ENCODE results near the gene OR6M1. TPM values are rescaled to one million over a fixed set of nuclear protein-coding genes. Genes with fewer than 3 reads are reported as not detected.

OR6M1 gene
- polyA plus RNA-seq, 1 of the 3 experiments (the other 2 are of a cell fraction) = not detected

- Histone ChIP-seq H3K27me3 (ENCODE audit: insufficient read depth) (no peaks in the 10 kb centered on the region; the same call in 1 of the 2 replicates), H3F3A (replicated peaks; ENCODE audit: insufficient read depth) (no peaks in the 10 kb centered on the region), H3K4me3 (ENCODE audit: low read depth in 2 of 2, low read length in 1 of 2) (no peak overlapping the region), H2AFZ (ENCODE audit: low read depth) (no peak overlapping the region), H3K9me2 (no peaks in the 10 kb centered on the region), H3K79me2 (ENCODE audit: insufficient read depth) (no peaks in the 10 kb centered on the region), H3K36me3 (replicated peaks in 1 of 2; ENCODE audit: control insufficient read depth in 1 of 2, insufficient read depth in 2 of 2, low read length in 1 of 2) (no peaks in the 10 kb centered on the region), H4K20me1 (ENCODE audit: insufficient read depth) (no peaks in the 10 kb centered on the region), H3K9ac (no peak overlapping the region), H3K4me1 (ENCODE audit: control insufficient read depth in 1 of 2, insufficient read depth in 2 of 2, low read depth in 1 of 2, low read length in 1 of 2) (no peaks in the 10 kb centered on the region), H3K27ac (ENCODE audit: low read depth in 2 of 2, low read length in 1 of 2) (no peak overlapping the region), H3K4me2 (no peak overlapping the region), H3K9me3 (no peaks in the 10 kb centered on the region)
- WGBS (ENCODE audit: low lambda C conversion rate) = 14% methylated on average over 1 of the region's 1 CpG
- ChIA-PET POLR2A (no interaction called here), CTCF (interaction anchor here (0.8 kb wide), 1 partner anchor 63 kb away, joined by 3 read pairs; no protein-coding TSS in a partner anchor)
- no peak for DNase-seq
- no peak for TF ChIP-seq SIN3A (IDR thresholded peaks at IDR 0.05; ENCODE audit: borderline replicate concordance, low read depth, low read length)
- TF ChIP-seq GABPA (IDR thresholded peaks at IDR 0.05; ENCODE audit: low read depth) = no peak
- TF ChIP-seq RXRA (IDR thresholded peaks at IDR 0.05; ENCODE audit: borderline replicate concordance, low read depth) = no peak
- no peak for TF ChIP-seq NFIC (IDR thresholded peaks at IDR 0.05; ENCODE audit: borderline replicate concordance)
- TF ChIP-seq CHD2 (IDR thresholded peaks at IDR 0.05; ENCODE audit: low read length, partially characterized antibody) = no peak
- TF ChIP-seq, protein P1, sequence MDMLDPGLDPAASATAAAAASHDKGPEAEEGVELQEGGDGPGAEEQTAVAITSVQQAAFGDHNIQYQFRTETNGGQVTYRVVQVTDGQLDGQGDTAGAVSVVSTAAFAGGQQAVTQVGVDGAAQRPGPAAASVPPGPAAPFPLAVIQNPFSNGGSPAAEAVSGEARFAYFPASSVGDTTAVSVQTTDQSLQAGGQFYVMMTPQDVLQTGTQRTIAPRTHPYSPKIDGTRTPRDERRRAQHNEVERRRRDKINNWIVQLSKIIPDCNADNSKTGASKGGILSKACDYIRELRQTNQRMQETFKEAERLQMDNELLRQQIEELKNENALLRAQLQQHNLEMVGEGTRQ (IDR thresholded peaks at IDR 0.05; ENCODE audit: borderline replicate concordance, low read depth, low read length) = no peak
- no peak for TF ChIP-seq JUND (IDR thresholded peaks at IDR 0.05)
- TF ChIP-seq, protein P2, sequence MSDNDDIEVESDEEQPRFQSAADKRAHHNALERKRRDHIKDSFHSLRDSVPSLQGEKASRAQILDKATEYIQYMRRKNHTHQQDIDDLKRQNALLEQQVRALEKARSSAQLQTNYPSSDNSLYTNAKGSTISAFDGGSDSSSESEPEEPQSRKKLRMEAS (IDR thresholded peaks at IDR 0.05; ENCODE audit: low read depth) = no peak
- no peak for TF ChIP-seq FOSL2 (IDR thresholded peaks at IDR 0.05; ENCODE audit: borderline replicate concordance, low read depth)
- TF ChIP-seq RCOR1 (IDR thresholded peaks at IDR 0.05; ENCODE audit: low read length) = no peak
- TF ChIP-seq ELF1 (IDR thresholded peaks at IDR 0.05) = no peak
- TF ChIP-seq RFX5 (IDR thresholded peaks at IDR 0.05; ENCODE audit: low read length) = no peak
- no peak for TF ChIP-seq EZH2phosphoT487 (IDR thresholded peaks at IDR 0.05; ENCODE audit: borderline replicate concordance, low read depth)
These were observed 32.2 kb downstream of the OR6M1 start for GRCh38 chr11:123773959-123774358.

GRCh38 chr11:123773026-123773425 is 33.1 kb downstream of the OR6M1 start:
- no peaks in the 10 kb centered on the region for H3K79me2 ChIP-seq (ENCODE audit: insufficient read depth)
- no peak overlapping the region for H2AFZ ChIP-seq (ENCODE audit: low read depth)
- H3F3A ChIP-seq (replicated peaks; ENCODE audit: insufficient read depth) = no peaks in the 10 kb centered on the region
- DNase-seq = no peak
- H3K27me3 ChIP-seq (ENCODE audit: insufficient read depth) = no peaks in the 10 kb centered on the region; the same call in 1 of the 2 replicates
- H3K36me3 ChIP-seq (replicated peaks in 1 of 2; ENCODE audit: control insufficient read depth in 1 of 2, insufficient read depth in 2 of 2, low read length in 1 of 2) = no peaks in the 10 kb centered on the region
- ChIA-PET CTCF (no interaction called here), POLR2A (no interaction called here)
- H3K27ac ChIP-seq (ENCODE audit: low read depth in 2 of 2, low read length in 1 of 2) = no peak overlapping the region
- no peaks in the 10 kb centered on the region for H3K9me2 ChIP-seq
- no peaks in the 10 kb centered on the region for H3K4me1 ChIP-seq (ENCODE audit: control insufficient read depth in 1 of 2, insufficient read depth in 2 of 2, low read depth in 1 of 2, low read length in 1 of 2)
- H4K20me1 ChIP-seq (ENCODE audit: insufficient read depth) = no peaks in the 10 kb centered on the region
- H3K9ac ChIP-seq = no peak overlapping the region
- WGBS (ENCODE audit: low lambda C conversion rate) = 18% methylated on average over 2 of the region's 2 CpGs
- H3K9me3 ChIP-seq = no peaks in the 10 kb centered on the region
- no peak overlapping the region for H3K4me3 ChIP-seq (ENCODE audit: low read depth in 2 of 2, low read length in 1 of 2)
- H3K4me2 ChIP-seq = no peak overlapping the region
- TF ChIP-seq, protein P3, sequence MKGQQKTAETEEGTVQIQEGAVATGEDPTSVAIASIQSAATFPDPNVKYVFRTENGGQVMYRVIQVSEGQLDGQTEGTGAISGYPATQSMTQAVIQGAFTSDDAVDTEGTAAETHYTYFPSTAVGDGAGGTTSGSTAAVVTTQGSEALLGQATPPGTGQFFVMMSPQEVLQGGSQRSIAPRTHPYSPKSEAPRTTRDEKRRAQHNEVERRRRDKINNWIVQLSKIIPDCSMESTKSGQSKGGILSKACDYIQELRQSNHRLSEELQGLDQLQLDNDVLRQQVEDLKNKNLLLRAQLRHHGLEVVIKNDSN (IDR thresholded peaks at IDR 0.05; ENCODE audit: borderline replicate concordance, low read depth) = no peak
- TF ChIP-seq EZH2phosphoT487 (IDR thresholded peaks at IDR 0.05; ENCODE audit: borderline replicate concordance, low read depth) = no peak
- TF ChIP-seq FOSL2 (IDR thresholded peaks at IDR 0.05; ENCODE audit: borderline replicate concordance, low read depth) = no peak
- no peak for TF ChIP-seq ELF1 (IDR thresholded peaks at IDR 0.05)
- no peak for TF ChIP-seq RFX5 (IDR thresholded peaks at IDR 0.05; ENCODE audit: low read length)
- TF ChIP-seq EP300 (IDR thresholded peaks at IDR 0.05; ENCODE audit: borderline replicate concordance in 1 of 2, low read depth in 1 of 2, low read length in 1 of 2) = no peak
- no peak for TF ChIP-seq NFIC (IDR thresholded peaks at IDR 0.05; ENCODE audit: borderline replicate concordance)
- no peak for TF ChIP-seq MXI1 (IDR thresholded peaks at IDR 0.05; ENCODE audit: low read depth, low read length)
